Hepatocyte (in vitro differentiated cells): Measurements from ENCODE around the gene ELK3.

Experiments used
- EZH2 ChIP-seq: fragments of 200-600 bp; sonication (generic); IDR thresholded peaks from 2 replicates; pipeline ENCODE4 v1.6.1; 2016; ENCODE audit warnings: antibody characterized with exemption, mild to moderate bottlenecking, borderline replicate concordance
- EZH2phosphoT487 ChIP-seq: fragments of 200-600 bp; sonication (generic); IDR thresholded peaks from one replicate; pipeline ENCODE4 v1.6.1; 2018; ENCODE audit warnings: antibody characterized with exemption, mild to moderate bottlenecking, low read depth, moderate library complexity; ENCODE audit not compliant: unreplicated experiment, severe bottlenecking
- TF ChIP-seq, protein P1 (sequence below): fragments of 200-600 bp; sonication (generic); IDR thresholded peaks from 2 replicates; pipeline ENCODE4 v1.5.1; 2016; ENCODE audit warnings: antibody characterized with exemption, mild to moderate bottlenecking; ENCODE audit not compliant: poor library complexity

GRCh38 chr12:96194576-96194889 lies 358 bp downstream of the ELK3 start:
- TF ChIP-seq, protein P1, sequence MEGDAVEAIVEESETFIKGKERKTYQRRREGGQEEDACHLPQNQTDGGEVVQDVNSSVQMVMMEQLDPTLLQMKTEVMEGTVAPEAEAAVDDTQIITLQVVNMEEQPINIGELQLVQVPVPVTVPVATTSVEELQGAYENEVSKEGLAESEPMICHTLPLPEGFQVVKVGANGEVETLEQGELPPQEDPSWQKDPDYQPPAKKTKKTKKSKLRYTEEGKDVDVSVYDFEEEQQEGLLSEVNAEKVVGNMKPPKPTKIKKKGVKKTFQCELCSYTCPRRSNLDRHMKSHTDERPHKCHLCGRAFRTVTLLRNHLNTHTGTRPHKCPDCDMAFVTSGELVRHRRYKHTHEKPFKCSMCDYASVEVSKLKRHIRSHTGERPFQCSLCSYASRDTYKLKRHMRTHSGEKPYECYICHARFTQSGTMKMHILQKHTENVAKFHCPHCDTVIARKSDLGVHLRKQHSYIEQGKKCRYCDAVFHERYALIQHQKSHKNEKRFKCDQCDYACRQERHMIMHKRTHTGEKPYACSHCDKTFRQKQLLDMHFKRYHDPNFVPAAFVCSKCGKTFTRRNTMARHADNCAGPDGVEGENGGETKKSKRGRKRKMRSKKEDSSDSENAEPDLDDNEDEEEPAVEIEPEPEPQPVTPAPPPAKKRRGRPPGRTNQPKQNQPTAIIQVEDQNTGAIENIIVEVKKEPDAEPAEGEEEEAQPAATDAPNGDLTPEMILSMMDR = no peak
- TF ChIP-seq EZH2phosphoT487 (no peak), EZH2 (no peak)
